PFSK-1 (cell line): ENCODE measurements around the gene MARCHF10.

Experiments used
- FOXP2 ChIP-seq: optimal IDR thresholded peaks from 2 replicates; pipeline ENCODE3; 2011; ENCODE audit warnings: borderline replicate concordance, control low read depth, inconsistent platforms; ENCODE audit not compliant: insufficient read depth; ENCODE audit errors: extremely low read length, extremely low read depth
- POLR2AphosphoS5 ChIP-seq: IDR thresholded peaks from 2 replicates; pipeline ENCODE4 v1.6.1; 2012; ENCODE audit warnings: low read depth, mild to moderate bottlenecking, control low read depth, low read length, moderate library complexity
- SIN3A ChIP-seq: IDR thresholded peaks from 2 replicates; pipeline ENCODE4 v1.6.1; 2012; ENCODE audit warnings: mild to moderate bottlenecking, low read length, moderate library complexity, borderline replicate concordance; ENCODE audit not compliant: insufficient read depth
- TAF1 ChIP-seq: IDR thresholded peaks from 2 replicates; pipeline ENCODE4 v1.6.1; 2012; ENCODE audit warnings: low read length, control low read depth, borderline replicate concordance; ENCODE audit not compliant: insufficient read depth

GRCh38 chr17:62661337-62661736 is 146.8 kb downstream of the MARCHF10 start:
- TF ChIP-seq SIN3A = no peak
- no peak for TF ChIP-seq POLR2AphosphoS5
- TF ChIP-seq TAF1 = no peak
- no peak for TF ChIP-seq FOXP2
